IMR-90 (cell line): ENCODE data around the gene ANTXR1.

Experiments used
- BHLHE40 ChIP-seq: fragments of 150-350 bp; IDR thresholded peaks from 2 replicates; pipeline ENCODE4 v1.6.1; 2016; ENCODE audit warnings: mild to moderate bottlenecking, low read depth, low read length
- CEBPB ChIP-seq: IDR thresholded peaks from 2 replicates; pipeline ENCODE4 v1.6.1; 2012; ENCODE audit warnings: low read depth, low read length, improper control_type of control experiment
- ELK1 ChIP-seq: fragments of 150-350 bp; IDR thresholded peaks from 2 replicates; pipeline ENCODE4 v1.6.1; 2016; ENCODE audit warnings: low read depth, mild to moderate bottlenecking, low read length, moderate library complexity, borderline replicate concordance
- FOS ChIP-seq: fragments of 150-350 bp; IDR thresholded peaks from 2 replicates; pipeline ENCODE4 v1.6.1; 2016; ENCODE audit warnings: low read depth, low read length
- MAFK ChIP-seq: IDR thresholded peaks from 2 replicates; pipeline ENCODE4 v1.6.1; 2012; ENCODE audit warnings: low read depth, low read length, improper control_type of control experiment
- MAZ ChIP-seq: IDR thresholded peaks from 2 replicates; pipeline ENCODE4 v1.6.1; 2012; ENCODE audit warnings: low read depth, mild to moderate bottlenecking, low read length, improper control_type of control experiment, moderate library complexity, borderline replicate concordance
- MXI1 ChIP-seq: IDR thresholded peaks from 2 replicates; pipeline ENCODE4 v1.6.1; 2012; ENCODE audit warnings: low read depth, mild to moderate bottlenecking, low read length, moderate library complexity, borderline replicate concordance
- POLR2A ChIP-seq: IDR thresholded peaks from 2 replicates; pipeline ENCODE4 v1.6.1; 2012; ENCODE audit warnings: mild to moderate bottlenecking, low read depth, low read length
- RAD21 ChIP-seq: IDR thresholded peaks from 2 replicates; pipeline ENCODE4 v1.6.1; 2012; ENCODE audit warnings: low read length, improper control_type of control experiment
- RCOR1 ChIP-seq: IDR thresholded peaks from 2 replicates; pipeline ENCODE4 v1.6.1; 2012; ENCODE audit warnings: mild to moderate bottlenecking, low read length, improper control_type of control experiment; ENCODE audit not compliant: insufficient replicate concordance
- TF ChIP-seq, protein P1 (sequence below): conservative IDR thresholded peaks from 2 replicates; pipeline ENCODE4 v1.5.1; 2012; ENCODE audit warnings: mild to moderate bottlenecking, low read depth, low read length, improper control_type of control experiment
- TF ChIP-seq, protein P2 (sequence below): fragments of 150-350 bp; IDR thresholded peaks from 2 replicates; pipeline ENCODE4 v1.6.1; 2017; ENCODE audit warnings: mild to moderate bottlenecking, antibody characterized with exemption, low read length, low read depth

DNA sequence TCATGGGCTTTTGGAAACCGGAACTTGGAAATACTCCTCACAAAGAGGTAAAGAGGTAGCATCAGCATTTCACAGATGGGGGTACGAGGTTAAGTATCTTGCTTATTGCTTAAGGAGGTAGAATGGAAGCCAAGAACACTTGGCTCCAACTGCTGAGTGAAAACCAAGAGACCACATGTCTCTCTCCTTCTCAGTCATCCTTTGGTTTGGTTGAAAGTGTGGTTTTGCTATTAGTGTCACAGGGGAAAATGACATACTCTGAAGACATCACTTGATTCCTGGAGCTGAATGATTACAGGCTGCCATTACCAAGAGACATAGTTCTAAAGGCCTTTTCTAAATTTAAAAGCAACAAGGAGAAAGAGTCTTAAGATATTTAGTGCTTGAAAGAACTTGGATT, 41.5 kb downstream of the ANTXR1 start:
- TF ChIP-seq, protein P1, sequence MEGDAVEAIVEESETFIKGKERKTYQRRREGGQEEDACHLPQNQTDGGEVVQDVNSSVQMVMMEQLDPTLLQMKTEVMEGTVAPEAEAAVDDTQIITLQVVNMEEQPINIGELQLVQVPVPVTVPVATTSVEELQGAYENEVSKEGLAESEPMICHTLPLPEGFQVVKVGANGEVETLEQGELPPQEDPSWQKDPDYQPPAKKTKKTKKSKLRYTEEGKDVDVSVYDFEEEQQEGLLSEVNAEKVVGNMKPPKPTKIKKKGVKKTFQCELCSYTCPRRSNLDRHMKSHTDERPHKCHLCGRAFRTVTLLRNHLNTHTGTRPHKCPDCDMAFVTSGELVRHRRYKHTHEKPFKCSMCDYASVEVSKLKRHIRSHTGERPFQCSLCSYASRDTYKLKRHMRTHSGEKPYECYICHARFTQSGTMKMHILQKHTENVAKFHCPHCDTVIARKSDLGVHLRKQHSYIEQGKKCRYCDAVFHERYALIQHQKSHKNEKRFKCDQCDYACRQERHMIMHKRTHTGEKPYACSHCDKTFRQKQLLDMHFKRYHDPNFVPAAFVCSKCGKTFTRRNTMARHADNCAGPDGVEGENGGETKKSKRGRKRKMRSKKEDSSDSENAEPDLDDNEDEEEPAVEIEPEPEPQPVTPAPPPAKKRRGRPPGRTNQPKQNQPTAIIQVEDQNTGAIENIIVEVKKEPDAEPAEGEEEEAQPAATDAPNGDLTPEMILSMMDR: no peak
- TF ChIP-seq MXI1 (no peak), POLR2A (no peak), RAD21 (no peak), MAZ (no peak), CEBPB (no peak), RCOR1 (no peak), FOS (no peak), BHLHE40 (no peak), MAFK (no peak), ELK1 (no peak)
- TF ChIP-seq, protein P2, sequence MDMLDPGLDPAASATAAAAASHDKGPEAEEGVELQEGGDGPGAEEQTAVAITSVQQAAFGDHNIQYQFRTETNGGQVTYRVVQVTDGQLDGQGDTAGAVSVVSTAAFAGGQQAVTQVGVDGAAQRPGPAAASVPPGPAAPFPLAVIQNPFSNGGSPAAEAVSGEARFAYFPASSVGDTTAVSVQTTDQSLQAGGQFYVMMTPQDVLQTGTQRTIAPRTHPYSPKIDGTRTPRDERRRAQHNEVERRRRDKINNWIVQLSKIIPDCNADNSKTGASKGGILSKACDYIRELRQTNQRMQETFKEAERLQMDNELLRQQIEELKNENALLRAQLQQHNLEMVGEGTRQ: no peak
